Measurements from ENCODE around the gene CEL.
"Not testable (repeated sequence)": the region's sequence is repeated elsewhere in the genome, so short reads cannot be mapped to it uniquely, and the experiment has no call there.

Gene CEL

DNA sequence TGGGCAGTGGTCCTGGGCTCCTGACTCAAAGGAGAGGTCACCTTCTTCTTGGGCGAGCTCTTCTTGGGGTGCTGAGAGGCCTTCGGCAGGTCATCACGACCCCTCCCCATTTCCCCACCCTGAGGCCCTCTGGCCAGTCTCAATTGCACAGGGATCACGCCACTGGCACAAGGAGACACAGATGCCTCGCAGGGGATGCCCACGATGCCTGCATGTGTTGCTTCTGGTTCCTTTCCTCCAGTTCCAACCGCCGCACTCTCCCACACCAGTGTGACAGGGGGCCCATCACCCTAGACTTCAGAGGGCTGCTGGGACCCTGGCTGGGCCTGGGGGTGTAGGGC, 1.3 kb downstream of the CEL start:
- no peak for DNase-seq (ENCODE audit: low read depth in 1 of 2, low spot score in 1 of 2)

DNA sequence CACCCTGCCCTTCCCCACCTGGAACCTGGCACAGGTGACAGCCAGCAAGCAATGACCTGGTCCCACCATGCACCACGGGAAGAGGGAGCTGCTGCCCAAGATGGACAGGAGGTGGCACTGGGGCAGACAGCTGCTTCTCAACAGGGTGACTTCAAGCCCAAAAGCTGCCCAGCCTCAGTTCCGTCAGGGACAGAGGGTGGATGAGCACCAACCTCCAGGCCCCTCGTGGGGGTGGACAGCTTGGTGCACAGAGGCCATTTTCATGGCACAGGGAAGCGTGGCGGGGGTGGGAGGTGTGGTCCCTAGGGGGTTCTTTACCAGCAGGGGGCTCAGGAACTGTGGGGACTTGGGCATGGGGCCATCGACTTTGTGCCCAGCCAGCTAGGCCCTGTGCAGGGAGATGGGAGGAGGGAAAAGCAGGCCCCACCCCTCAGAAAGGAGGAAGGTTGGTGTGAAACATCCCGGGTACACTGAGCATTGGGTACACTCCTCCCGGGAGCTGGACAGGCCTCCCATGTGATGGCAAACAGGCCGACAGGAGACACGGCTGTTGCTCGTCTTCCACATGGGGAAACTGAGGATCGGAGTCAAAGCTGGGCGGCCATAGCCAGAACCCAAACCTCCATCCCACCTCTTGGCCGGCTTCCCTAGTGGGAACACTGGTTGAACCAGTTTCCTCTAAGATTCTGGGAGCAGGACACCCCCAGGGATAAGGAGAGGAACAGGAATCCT, 1.9 kb downstream of the CEL start:
- DNase-seq (ENCODE audit: low read depth in 1 of 2, low spot score in 1 of 2), result no peak

DNA sequence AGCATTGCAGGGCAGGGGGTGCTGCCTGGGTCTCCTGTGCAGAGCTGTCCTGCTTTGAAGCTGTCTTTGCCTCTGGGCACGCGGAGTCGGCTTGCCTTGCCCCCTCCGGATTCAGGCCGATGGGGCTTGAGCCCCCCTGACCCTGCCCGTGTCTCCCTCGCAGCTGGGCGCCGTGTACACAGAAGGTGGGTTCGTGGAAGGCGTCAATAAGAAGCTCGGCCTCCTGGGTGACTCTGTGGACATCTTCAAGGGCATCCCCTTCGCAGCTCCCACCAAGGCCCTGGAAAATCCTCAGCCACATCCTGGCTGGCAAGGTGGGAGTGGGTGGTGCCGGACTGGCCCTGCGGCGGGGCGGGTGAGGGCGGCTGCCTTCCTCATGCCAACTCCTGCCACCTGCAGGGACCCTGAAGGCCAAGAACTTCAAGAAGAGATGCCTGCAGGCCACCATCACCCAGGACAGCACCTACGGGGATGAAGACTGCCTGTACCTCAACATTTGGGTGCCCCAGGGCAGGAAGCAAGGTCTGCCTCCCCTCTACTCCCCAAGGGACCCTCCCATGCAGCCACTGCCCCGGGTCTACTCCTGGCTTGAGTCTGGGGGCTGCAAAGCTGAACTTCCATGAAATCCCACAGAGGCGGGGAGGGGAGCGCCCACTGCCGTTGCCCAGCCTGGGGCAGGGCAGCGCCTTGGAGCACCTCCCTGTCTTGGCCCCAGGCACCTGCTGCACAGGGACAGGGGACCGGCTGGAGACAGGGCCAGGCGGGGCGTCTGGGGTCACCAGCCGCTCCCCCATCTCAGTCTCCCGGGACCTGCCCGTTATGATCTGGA, 2.7 kb downstream of the CEL start:
- no peak for DNase-seq (ENCODE audit: low read depth in 1 of 2, low spot score in 1 of 2)

DNA sequence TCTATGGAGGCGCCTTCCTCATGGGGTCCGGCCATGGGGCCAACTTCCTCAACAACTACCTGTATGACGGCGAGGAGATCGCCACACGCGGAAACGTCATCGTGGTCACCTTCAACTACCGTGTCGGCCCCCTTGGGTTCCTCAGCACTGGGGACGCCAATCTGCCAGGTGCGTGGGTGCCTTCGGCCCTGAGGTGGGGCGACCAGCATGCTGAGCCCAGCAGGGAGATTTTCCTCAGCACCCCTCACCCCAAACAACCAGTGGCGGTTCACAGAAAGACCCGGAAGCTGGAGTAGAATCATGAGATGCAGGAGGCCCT, 3.2 kb downstream of the CEL start:
- DNase-seq (ENCODE audit: low read depth in 1 of 2, low spot score in 1 of 2), result no peak

DNA sequence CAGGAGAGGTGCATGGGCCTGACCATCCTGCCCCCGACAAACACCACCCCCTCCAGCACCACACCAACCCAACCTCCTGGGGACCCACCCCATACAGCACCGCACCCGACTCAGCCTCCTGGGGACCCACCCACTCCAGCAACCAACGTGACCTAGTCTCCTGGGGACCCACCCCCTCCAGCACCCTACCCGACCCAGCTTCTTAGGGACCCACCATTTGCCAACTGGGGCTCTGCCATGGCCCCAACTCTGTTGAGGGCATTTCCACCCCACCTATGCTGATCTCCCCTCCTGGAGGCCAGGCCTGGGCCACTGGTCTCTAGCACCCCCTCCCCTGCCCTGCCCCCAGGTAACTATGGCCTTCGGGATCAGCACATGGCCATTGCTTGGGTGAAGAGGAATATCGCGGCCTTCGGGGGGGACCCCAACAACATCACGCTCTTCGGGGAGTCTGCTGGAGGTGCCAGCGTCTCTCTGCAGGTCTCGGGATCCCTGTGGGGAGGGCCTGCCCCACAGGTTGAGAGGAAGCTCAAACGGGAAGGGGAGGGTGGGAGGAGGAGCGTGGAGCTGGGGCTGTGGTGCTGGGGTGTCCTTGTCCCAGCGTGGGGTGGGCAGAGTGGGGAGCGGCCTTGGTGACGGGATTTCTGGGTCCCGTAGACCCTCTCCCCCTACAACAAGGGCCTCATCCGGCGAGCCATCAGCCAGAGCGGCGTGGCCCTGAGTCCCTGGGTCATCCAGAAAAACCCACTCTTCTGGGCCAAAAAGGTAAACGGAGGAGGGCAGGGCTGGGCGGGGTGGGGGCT, 4.6 kb downstream of the CEL start:
- no peak for DNase-seq (ENCODE audit: low read depth in 1 of 2, low spot score in 1 of 2)

DNA sequence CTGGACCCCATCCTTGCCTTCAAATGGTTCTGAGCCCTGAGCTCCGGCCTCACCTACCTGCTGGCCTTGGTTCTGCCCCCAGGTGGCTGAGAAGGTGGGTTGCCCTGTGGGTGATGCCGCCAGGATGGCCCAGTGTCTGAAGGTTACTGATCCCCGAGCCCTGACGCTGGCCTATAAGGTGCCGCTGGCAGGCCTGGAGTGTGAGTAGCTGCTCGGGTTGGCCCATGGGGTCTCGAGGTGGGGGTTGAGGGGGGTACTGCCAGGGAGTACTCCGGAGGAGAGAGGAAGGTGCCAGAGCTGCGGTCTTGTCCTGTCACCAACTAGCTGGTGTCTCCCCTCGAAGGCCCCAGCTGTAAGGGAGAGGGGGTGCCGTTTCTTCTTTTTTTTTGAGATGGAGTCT, 5.2 kb downstream of the CEL start:
- no peak for DNase-seq (ENCODE audit: low read depth in 1 of 2, low spot score in 1 of 2)

DNA sequence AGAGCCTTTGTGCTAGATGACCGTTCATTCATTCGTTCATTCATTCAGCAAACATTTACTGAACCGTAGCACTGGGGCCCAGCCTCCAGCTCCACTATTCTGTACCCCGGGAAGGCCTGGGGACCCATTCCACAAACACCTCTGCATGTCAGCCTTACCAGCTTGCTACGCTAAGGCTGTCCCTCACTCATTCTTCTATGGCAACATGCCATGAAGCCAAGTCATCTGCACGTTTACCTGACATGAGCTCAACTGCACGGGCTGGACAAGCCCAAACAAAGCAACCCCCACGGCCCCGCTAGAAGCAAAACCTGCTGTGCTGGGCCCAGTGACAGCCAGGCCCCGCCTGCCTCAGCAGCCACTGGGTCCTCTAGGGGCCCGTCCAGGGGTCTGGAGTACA, 6.0 kb downstream of the CEL start:
- no peak for DNase-seq (ENCODE audit: low read depth in 1 of 2, low spot score in 1 of 2)

DNA sequence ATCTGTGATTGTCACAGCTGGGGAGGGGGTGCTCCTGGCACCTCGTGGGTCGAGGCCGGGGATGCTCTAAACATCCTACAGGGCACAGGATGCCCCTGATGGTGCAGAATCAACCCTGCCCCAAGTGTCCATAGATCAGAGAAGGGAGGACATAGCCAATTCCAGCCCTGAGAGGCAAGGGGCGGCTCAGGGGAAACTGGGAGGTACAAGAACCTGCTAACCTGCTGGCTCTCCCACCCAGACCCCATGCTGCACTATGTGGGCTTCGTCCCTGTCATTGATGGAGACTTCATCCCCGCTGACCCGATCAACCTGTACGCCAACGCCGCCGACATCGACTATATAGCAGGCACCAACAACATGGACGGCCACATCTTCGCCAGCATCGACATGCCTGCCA, 6.7 kb downstream of the CEL start:
- DNase-seq (ENCODE audit: low read depth in 1 of 2, low spot score in 1 of 2), result not testable (repeated sequence)

DNA sequence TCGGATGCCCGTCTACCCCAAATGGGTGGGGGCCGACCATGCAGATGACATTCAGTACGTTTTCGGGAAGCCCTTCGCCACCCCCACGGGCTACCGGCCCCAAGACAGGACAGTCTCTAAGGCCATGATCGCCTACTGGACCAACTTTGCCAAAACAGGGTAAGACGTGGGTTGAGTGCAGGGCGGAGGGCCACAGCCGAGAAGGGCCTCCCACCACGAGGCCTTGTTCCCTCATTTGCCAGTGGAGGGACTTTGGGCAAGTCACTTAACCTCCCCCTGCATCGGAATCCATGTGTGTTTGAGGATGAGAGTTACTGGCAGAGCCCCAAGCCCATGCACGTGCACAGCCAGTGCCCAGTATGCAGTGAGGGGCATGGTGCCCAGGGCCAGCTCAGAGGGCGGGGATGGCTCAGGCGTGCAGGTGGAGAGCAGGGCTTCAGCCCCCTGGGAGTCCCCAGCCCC, 8.8 kb downstream of the CEL start:
- not testable (repeated sequence) for DNase-seq (ENCODE audit: low read depth in 1 of 2, low spot score in 1 of 2)

DNA sequence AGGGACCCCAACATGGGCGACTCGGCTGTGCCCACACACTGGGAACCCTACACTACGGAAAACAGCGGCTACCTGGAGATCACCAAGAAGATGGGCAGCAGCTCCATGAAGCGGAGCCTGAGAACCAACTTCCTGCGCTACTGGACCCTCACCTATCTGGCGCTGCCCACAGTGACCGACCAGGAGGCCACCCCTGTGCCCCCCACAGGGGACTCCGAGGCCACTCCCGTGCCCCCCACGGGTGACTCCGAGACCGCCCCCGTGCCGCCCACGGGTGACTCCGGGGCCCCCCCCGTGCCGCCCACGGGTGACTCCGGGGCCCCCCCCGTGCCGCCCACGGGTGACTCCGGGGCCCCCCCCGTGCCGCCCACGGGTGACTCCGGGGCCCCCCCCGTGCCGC, 9.2 kb downstream of the CEL start:
- DNase-seq (ENCODE audit: low read depth in 1 of 2, low spot score in 1 of 2), result not testable (repeated sequence)

DNA sequence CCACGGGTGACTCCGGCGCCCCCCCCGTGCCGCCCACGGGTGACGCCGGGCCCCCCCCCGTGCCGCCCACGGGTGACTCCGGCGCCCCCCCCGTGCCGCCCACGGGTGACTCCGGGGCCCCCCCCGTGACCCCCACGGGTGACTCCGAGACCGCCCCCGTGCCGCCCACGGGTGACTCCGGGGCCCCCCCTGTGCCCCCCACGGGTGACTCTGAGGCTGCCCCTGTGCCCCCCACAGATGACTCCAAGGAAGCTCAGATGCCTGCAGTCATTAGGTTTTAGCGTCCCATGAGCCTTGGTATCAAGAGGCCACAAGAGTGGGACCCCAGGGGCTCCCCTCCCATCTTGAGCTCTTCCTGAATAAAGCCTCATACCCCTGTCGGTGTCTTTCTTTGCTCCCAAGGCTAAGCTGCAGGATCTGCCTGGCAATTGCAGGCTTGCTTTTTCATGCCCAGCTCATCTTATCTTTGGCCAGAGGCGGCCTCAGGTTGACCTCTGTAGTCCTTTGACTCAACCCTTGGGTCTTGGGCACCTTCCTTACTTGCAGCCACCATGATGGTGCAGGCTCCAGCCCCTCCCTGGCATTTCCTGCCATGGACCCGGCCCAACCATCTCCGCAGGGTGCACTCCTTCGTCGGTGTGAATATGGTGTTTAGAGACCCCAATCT, 9.8 kb downstream of the CEL start:
- no peak for DNase-seq (ENCODE audit: low read depth in 1 of 2, low spot score in 1 of 2)

DNA sequence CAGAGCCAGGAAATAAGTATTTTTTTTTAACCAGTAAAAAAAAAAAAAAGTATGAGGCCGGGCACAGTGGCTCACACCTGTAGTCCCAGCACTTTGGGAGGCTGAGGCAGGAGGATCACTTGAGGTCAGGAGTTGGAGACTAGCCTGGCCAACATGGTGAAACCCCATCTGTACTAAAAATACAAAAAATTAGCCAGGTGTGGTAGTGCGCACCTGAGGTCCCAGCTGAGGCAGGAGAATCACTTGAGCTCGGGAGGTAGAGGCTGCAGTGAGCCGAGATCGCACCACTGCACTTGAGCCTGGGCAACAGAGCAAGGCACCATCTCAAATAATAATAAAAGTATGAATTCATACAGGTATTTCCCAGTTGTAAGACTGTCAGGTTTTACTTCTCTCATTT, 10.4 kb downstream of the CEL start:
- DNase-seq (ENCODE audit: low read depth in 1 of 2, low spot score in 1 of 2), result not testable (repeated sequence)

DNA sequence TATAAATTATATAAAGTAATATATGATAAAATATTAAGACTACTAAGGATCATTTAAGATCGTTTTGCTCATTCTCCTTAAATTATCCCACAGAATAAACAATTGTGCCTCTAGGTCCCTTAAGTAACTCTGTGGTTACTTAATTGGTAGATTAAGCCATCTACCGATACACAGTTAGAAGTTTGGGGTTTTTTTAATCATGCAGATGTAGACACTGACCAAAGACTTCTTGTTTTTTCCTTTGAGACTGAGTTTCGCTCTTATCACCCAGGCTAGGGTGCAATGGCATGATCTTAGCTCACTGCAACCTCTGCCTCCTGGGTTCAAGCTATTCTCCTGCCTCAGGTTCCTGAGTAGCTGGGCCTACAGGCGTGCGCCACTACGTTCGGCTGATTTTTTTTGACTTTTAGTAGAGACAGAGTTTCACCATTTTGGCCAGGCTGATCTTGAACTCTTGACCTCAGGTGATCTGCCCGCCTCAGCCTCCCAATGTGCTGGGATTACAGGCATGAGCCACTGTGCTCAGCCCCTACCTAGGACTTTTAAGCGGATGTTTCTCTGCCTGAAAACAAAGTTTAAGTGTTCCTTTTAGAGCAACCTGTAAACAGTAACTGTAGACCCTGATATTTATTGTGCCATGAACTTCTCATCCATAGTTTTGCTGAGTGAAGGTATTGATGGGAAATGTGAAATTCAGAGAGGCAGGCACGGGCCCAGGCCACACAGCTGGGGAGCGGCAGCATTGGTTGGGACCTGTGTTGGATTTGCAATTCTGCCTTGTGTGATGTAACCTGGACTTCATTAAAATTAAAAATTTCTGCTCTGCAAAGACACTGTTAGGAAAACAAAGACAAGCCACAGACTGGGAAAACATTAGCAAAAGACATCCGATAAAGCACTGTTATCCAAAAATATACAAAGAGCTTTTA, 11.6 kb downstream of the CEL start:
- DNase-seq (ENCODE audit: low read depth in 1 of 2, low spot score in 1 of 2), result no peak

DNA sequence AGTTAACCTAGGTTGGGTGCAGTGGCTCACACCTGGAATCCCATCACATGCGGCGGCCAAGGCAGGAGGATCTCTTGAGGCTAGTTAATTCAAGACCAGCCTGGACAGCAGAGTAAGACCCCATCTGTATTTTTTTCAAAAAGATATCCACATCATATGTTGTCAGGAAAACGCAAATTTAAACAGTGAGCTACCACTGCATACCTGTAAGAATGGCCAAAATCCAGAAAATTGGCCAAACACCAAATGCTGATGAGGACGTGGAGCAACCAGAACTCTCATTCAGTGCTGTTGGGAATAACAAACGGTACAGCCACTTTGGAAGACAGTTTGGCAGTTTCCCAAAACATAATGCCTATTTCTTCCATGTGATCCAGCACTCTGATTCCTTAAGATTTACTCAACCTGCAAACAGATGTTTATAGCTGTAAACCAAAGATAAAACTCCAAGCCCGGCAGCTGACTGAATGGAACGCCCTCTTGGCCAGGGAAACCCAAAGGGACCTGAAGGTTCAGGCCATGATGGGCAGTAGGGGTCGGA, 12.4 kb downstream of the CEL start:
- no peak for DNase-seq (ENCODE audit: low read depth in 1 of 2, low spot score in 1 of 2)

DNA sequence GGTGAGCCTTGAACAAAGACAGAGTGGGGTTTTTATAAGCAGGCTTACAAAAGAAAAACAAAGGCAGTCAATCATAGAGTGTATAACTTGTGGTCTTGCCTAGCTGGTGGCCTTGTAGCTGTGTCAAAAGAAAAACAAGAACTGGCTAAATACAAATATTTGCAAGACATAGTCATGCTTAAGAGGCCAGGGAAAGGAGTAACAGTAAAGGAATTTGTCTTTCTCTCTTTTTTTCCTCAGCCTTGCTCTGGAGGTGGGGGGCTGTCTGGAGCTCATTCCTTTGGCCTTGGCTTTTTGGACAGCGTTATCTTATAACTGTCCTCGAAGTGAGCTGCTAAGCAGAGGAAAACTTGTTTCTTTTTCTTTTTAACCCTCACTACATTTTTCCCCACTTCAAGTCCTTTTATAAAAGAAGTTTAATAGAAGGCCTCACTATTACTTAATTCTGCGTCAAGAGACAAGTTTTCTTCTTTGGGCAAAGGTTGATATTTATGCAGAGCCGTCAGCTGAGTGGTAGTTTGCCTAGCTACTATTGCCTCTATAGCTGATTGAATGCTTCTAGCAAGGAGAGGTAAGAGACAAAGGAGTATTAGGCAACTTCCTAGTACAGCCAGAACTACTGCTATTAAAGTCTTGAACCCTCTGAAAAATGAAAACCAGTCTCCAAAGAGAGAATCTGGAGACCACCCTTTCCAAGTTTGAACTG, 14.3 kb downstream of the CEL start:
- DNase-seq (ENCODE audit: low read depth in 1 of 2, low spot score in 1 of 2), result no peak

DNA sequence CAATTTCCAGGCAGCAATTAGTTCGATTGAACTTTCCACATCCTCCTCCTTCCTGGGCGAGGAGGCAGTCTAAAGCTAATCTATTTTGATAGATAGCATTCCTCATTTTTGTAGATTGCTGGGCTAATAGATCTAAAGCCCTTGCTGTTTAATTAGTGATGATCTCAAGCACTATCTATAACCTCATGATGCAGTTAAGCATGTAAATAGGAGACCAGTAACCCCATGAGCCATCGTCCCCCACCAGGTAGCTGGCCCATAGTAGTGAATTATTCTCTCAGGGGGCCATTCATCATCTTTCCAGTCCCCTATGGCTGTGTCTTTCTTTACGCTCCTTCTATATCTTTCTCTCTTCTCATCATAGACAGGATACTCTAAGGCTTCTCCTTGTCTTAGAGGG, 14.9 kb downstream of the CEL start:
- no peak for DNase-seq (ENCODE audit: low read depth in 1 of 2, low spot score in 1 of 2)

DNA sequence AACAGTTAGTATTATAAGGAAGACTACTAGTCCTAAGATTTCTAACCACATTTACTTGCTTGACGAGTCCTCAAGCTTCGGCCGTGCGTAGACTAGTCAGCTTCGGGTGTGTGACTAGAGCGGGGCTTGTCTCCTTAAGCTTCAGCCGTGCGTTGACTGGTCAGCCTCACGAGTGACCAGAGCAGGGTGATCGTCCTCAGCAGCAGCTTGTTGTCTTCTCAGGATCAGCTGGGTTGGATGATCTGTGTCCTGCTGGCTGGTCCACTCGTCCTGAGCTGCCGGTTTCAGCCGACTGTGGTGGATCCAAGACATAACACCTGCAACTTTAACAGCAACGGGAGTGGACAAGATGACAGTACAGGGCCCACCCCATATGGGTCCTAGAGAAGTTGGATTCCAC, 16.7 kb downstream of the CEL start:
- no peak for DNase-seq (ENCODE audit: low read depth in 1 of 2, low spot score in 1 of 2)

DNA sequence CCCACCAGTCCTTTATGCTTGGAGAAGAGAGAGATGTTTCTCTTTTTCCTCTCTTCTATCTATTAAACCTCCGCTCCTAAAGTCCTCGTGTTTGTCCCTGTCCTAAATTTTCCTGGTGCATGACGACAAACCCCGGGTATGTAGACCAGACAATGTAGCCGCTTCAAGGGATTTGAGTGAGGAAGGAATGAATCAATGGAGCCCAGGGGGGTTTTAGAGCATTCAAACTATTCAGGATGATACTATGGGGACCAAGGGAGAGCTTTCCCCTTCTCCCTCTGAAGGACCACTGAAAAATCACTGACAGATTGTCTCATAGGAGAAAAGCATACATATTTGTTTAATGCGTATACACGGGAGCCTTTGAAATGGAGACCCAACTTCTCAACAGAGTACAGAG, 18.4 kb downstream of the CEL start:
- no peak for DNase-seq (ENCODE audit: low read depth in 1 of 2, low spot score in 1 of 2)

Measured in activated CD4-positive, alpha-beta T cell treated with anti-CD3 and anti-CD28 coated beads, Interleukin-2, amount 50 U/mL, for 24 hours (primary cell).